Measurements from ENCODE around the gene PMM2. TPM values are rescaled to one million over a fixed set of nuclear protein-coding genes. Genes with fewer than 3 reads are reported as not detected.

Gene PMM2
- total RNA-seq, 1 experiment from 2014 or later: 53.3 TPM

DNA sequence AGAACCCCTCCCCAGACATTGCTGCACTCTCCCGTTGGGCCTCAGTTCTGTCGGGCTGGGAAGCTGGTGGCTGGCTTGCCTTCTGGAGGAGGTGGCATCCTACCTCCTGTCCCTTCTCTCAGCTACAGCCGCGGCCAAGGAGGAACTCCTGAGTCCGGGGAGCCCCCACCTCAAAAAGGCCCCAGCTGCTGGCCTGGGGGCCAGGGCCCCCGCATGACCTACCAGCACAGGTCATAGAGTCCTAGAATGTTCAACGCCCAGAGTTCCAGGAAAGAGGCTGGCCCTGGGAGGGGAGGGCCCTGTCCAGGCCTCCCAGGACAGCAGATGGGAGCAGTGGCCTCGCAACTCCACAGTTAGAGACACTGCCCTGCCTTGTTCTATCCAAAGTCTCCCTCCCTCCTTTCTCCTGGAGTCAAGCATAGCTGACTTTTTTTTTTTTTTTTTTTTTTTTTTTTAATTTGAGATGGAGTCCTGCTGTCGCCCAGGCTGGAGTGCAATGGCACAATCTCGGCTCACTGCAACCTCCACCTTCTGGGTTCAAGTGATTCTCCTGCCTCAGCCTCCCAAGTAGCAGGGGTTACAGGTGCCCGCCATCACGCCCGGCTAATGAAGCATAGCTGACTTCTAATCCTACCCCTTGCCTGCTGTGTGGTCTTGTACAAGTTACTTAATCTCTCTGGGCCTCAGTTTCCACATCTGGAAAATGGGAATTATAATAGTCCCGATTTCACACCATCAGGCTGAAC, 64.1 kb downstream of the PMM2 start:
- no peaks in the 10 kb centered on the region for H3K9me3 ChIP-seq (ENCODE audit: control insufficient read depth in 1 of 2, insufficient read depth in 1 of 2, low read depth in 1 of 2, low read length in 2 of 2)
- intact Hi-C loops (cut with micrococcal nuclease): no loop called here
- no TSS peak for BruUV-seq (replicated peaks)
- peaks cover 5 to 10% of the 10 kb centered on the region in 2 experiments for H3K36me3 ChIP-seq (ENCODE audit: control insufficient read depth in 1 of 2, insufficient read depth in 2 of 2, low read length in 2 of 2)
- H3K27me3 ChIP-seq (ENCODE audit: insufficient read depth, low read length): no peaks in the 10 kb centered on the region
- ATAC-seq (no peak), DNase-seq (ENCODE audit: low read depth, low spot score) (no peak)
- H3K4me1 ChIP-seq (ENCODE audit: control insufficient read depth in 1 of 2, insufficient read depth in 2 of 2, low read length in 2 of 2): peaks cover 33 to 38% of the 10 kb centered on the region in 2 experiments
- RAD21 ChIA-PET (ENCODE audit: low non-redundant PET in 1 of 2, low total read pairs in 2 of 2, uncharacterized antibody in 2 of 2, unreplicated experiment in 2 of 2): no interaction called here
- no peak overlapping the region for H3K4me3 ChIP-seq (replicated peaks in 1 of 2; ENCODE audit: low read depth in 1 of 2, low read length in 2 of 2)
- H3K79me2 ChIP-seq (ENCODE audit: insufficient read depth, low read length): peaks cover 83% of the 10 kb centered on the region
- TF ChIP-seq, protein P1, sequence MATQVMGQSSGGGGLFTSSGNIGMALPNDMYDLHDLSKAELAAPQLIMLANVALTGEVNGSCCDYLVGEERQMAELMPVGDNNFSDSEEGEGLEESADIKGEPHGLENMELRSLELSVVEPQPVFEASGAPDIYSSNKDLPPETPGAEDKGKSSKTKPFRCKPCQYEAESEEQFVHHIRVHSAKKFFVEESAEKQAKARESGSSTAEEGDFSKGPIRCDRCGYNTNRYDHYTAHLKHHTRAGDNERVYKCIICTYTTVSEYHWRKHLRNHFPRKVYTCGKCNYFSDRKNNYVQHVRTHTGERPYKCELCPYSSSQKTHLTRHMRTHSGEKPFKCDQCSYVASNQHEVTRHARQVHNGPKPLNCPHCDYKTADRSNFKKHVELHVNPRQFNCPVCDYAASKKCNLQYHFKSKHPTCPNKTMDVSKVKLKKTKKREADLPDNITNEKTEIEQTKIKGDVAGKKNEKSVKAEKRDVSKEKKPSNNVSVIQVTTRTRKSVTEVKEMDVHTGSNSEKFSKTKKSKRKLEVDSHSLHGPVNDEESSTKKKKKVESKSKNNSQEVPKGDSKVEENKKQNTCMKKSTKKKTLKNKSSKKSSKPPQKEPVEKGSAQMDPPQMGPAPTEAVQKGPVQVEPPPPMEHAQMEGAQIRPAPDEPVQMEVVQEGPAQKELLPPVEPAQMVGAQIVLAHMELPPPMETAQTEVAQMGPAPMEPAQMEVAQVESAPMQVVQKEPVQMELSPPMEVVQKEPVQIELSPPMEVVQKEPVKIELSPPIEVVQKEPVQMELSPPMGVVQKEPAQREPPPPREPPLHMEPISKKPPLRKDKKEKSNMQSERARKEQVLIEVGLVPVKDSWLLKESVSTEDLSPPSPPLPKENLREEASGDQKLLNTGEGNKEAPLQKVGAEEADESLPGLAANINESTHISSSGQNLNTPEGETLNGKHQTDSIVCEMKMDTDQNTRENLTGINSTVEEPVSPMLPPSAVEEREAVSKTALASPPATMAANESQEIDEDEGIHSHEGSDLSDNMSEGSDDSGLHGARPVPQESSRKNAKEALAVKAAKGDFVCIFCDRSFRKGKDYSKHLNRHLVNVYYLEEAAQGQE (IDR thresholded peaks at IDR 0.05; ENCODE audit: low read depth): no peak
- no peak for TF ChIP-seq SIN3A (IDR thresholded peaks at IDR 0.05; ENCODE audit: low read depth)
- TF ChIP-seq, protein P2, sequence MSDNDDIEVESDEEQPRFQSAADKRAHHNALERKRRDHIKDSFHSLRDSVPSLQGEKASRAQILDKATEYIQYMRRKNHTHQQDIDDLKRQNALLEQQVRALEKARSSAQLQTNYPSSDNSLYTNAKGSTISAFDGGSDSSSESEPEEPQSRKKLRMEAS (IDR thresholded peaks at IDR 0.05): 0 out of 2 replicates have a peak, but pooled peaks have one; percentile 17
- POLR2A ChIA-PET: no interaction called here
- no peaks in the 10 kb centered on the region; the same call in 1 of the 2 replicates for H4K20me1 ChIP-seq (ENCODE audit: insufficient read depth)
- H3K27ac ChIP-seq (ENCODE audit: low read depth, low read length): no peak overlapping the region; the same call in 1 of the 2 replicates
- no peak overlapping the region for H3K4me2 ChIP-seq (ENCODE audit: low read length)
- CTCF ChIA-PET: no interaction called here
- H2AFZ ChIP-seq (ENCODE audit: low read depth, low read length, poor library complexity, severe bottlenecking): no peak overlapping the region
- H3K9ac ChIP-seq (ENCODE audit: low read length): no peak overlapping the region
- H3K9me2 ChIP-seq (ENCODE audit: insufficient read depth): no peaks in the 10 kb centered on the region

All from HCT116 (cell line).